ENCODE measurements around the gene HIRA.

Gene HIRA

GRCh38 chr22:19473578-19473977 lies 42.0 kb upstream of the HIRA start:
- Histone ChIP-seq H3K27ac (ENCODE audit: low read depth, low read length) (no peak overlapping the region), H3K4me1 (ENCODE audit: control insufficient read depth in 1 of 2, insufficient read depth in 2 of 2, low read length in 2 of 2) (peaks cover 9 to 11% of the 10 kb centered on the region in 2 donors), H3K36me3 (ENCODE audit: control insufficient read depth in 1 of 2, insufficient read depth in 2 of 2, low read length in 2 of 2) (peaks cover 48 to 70% of the 10 kb centered on the region in 2 donors), H3K9me3 (ENCODE audit: control insufficient read depth in 1 of 2, low read length in 2 of 2) (no peaks in the 10 kb centered on the region), H3K27me3 (ENCODE audit: control insufficient read depth in 1 of 2, insufficient read depth in 2 of 2, low read length in 2 of 2) (no peaks in the 10 kb centered on the region), H3K4me3 (ENCODE audit: low read depth in 1 of 2, low read length in 2 of 2) (no peak overlapping the region), H3K9ac (ENCODE audit: low read depth in 1 of 2, low read length in 2 of 2) (no peak overlapping the region)

GRCh38 chr22:19472233-19472632 lies 40.7 kb upstream of the HIRA start:
- Histone ChIP-seq H3K4me1 (ENCODE audit: control insufficient read depth in 1 of 2, insufficient read depth in 2 of 2, low read length in 2 of 2) (peaks cover 2 to 3% of the 10 kb centered on the region in 2 donors), H3K36me3 (ENCODE audit: control insufficient read depth in 1 of 2, insufficient read depth in 2 of 2, low read length in 2 of 2) (peaks cover 58 to 84% of the 10 kb centered on the region in 2 donors), H3K27me3 (ENCODE audit: control insufficient read depth in 1 of 2, insufficient read depth in 2 of 2, low read length in 2 of 2) (no peaks in the 10 kb centered on the region), H3K9me3 (ENCODE audit: control insufficient read depth in 1 of 2, low read length in 2 of 2) (no peaks in the 10 kb centered on the region), H3K27ac (ENCODE audit: low read depth, low read length) (no peak overlapping the region), H3K9ac (ENCODE audit: low read depth in 1 of 2, low read length in 2 of 2) (no peak overlapping the region), H3K4me3 (ENCODE audit: low read depth in 1 of 2, low read length in 2 of 2) (no peak overlapping the region)

- Histone ChIP-seq H3K4me3 (ENCODE audit: low read depth in 1 of 2, low read length in 2 of 2) (no peak overlapping the region), H3K27ac (ENCODE audit: low read depth, low read length) (no peak overlapping the region), H3K36me3 (ENCODE audit: control insufficient read depth in 1 of 2, insufficient read depth in 2 of 2, low read length in 2 of 2) (peaks cover 63 to 90% of the 10 kb centered on the region in 2 donors)
These were observed 40.0 kb upstream of the HIRA start for GRCh38 chr22:19471572-19471971.

GRCh38 chr22:19470010-19470409 lies 38.5 kb upstream of the HIRA start:
- peaks cover 64 to 95% of the 10 kb centered on the region in 2 donors for H3K36me3 ChIP-seq (ENCODE audit: control insufficient read depth in 1 of 2, insufficient read depth in 2 of 2, low read length in 2 of 2)

More at GRCh38 chr22:19471572-19471971, 40.0 kb upstream of the HIRA start:
- no peaks in the 10 kb centered on the region for H3K27me3 ChIP-seq (ENCODE audit: control insufficient read depth in 1 of 2, insufficient read depth in 2 of 2, low read length in 2 of 2)
- H3K4me1 ChIP-seq (ENCODE audit: control insufficient read depth in 1 of 2, insufficient read depth in 2 of 2, low read length in 2 of 2), result no peaks in the 10 kb centered on the region
- H3K9me3 ChIP-seq (ENCODE audit: control insufficient read depth in 1 of 2, low read length in 2 of 2), result no peaks in the 10 kb centered on the region
- no peak overlapping the region for H3K9ac ChIP-seq (ENCODE audit: low read depth in 1 of 2, low read length in 2 of 2)

DNA sequence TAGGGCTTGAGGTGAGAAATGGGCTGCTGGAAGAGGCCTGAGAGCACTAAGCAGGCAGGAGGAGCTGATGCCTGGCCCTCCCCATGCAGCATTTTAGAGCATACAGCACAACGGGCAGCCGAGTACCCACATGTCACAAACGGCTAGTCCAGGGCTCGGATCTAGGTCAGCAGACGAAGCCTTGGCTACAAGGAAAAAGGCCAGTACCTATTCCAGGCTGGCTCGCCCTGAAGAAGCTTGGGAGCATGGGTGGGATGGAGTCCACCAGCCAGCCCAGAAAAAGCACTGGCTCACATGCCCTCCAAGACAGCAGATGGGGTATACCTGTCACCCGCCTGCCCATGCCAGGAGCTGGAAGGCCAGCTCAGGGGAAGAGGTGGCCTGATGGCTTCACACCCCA lies 37.9 kb upstream of the HIRA start:
- no peaks in the 10 kb centered on the region for H3K27me3 ChIP-seq (ENCODE audit: control insufficient read depth in 1 of 2, insufficient read depth in 2 of 2, low read length in 2 of 2)
- H3K4me3 ChIP-seq (ENCODE audit: low read depth in 1 of 2, low read length in 2 of 2), result no peak overlapping the region
- H3K4me1 ChIP-seq (ENCODE audit: control insufficient read depth in 1 of 2, insufficient read depth in 2 of 2, low read length in 2 of 2), result no peaks in the 10 kb centered on the region
- H3K9me3 ChIP-seq (ENCODE audit: control insufficient read depth in 1 of 2, low read length in 2 of 2), result no peaks in the 10 kb centered on the region
- H3K9ac ChIP-seq (ENCODE audit: low read depth in 1 of 2, low read length in 2 of 2), result no peak overlapping the region
- H3K27ac ChIP-seq (ENCODE audit: low read depth, low read length), result no peak overlapping the region
- peaks cover 70 to 96% of the 10 kb centered on the region in 2 donors for H3K36me3 ChIP-seq (ENCODE audit: control insufficient read depth in 1 of 2, insufficient read depth in 2 of 2, low read length in 2 of 2)

More at GRCh38 chr22:19470010-19470409, 38.5 kb upstream of the HIRA start:
- H3K27me3 ChIP-seq (ENCODE audit: control insufficient read depth in 1 of 2, insufficient read depth in 2 of 2, low read length in 2 of 2), result no peaks in the 10 kb centered on the region
- no peak overlapping the region for H3K27ac ChIP-seq (ENCODE audit: low read depth, low read length)
- H3K9ac ChIP-seq (ENCODE audit: low read depth in 1 of 2, low read length in 2 of 2), result no peak overlapping the region
- H3K4me1 ChIP-seq (ENCODE audit: control insufficient read depth in 1 of 2, insufficient read depth in 2 of 2, low read length in 2 of 2), result no peaks in the 10 kb centered on the region
- H3K9me3 ChIP-seq (ENCODE audit: control insufficient read depth in 1 of 2, low read length in 2 of 2), result no peaks in the 10 kb centered on the region
- no peak overlapping the region for H3K4me3 ChIP-seq (ENCODE audit: low read depth in 1 of 2, low read length in 2 of 2)

DNA sequence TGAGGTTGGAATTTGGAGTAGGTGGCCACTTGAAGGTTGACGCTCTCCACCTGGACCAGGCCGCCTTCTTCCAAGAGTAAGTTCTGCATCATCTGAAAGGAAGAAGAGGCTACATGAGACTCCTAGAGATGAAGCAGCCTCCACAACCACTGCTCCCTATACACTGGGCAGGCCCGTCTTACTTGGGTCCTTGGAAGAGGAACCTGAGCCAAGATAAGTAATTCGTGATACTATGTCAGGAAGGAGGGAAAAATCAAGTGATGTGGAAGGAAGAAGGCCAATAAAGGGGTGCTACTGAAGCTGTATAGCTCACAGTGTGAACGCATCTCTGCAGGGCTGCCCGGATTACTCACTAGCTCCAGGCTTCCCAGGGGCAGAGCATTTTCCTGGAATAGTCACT lies 36.4 kb upstream of the HIRA start:
- Histone ChIP-seq H3K9me3 (ENCODE audit: control insufficient read depth in 1 of 2, low read length in 2 of 2) (no peaks in the 10 kb centered on the region), H3K9ac (ENCODE audit: low read depth in 1 of 2, low read length in 2 of 2) (no peak overlapping the region), H3K27me3 (ENCODE audit: control insufficient read depth in 1 of 2, insufficient read depth in 2 of 2, low read length in 2 of 2) (no peaks in the 10 kb centered on the region), H3K4me3 (ENCODE audit: low read depth in 1 of 2, low read length in 2 of 2) (no peak overlapping the region), H3K4me1 (ENCODE audit: control insufficient read depth in 1 of 2, insufficient read depth in 2 of 2, low read length in 2 of 2) (no peaks in the 10 kb centered on the region), H3K27ac (ENCODE audit: low read depth, low read length) (no peak overlapping the region), H3K36me3 (ENCODE audit: control insufficient read depth in 1 of 2, insufficient read depth in 2 of 2, low read length in 2 of 2) (peaks cover 60 to 94% of the 10 kb centered on the region in 2 donors)

DNA sequence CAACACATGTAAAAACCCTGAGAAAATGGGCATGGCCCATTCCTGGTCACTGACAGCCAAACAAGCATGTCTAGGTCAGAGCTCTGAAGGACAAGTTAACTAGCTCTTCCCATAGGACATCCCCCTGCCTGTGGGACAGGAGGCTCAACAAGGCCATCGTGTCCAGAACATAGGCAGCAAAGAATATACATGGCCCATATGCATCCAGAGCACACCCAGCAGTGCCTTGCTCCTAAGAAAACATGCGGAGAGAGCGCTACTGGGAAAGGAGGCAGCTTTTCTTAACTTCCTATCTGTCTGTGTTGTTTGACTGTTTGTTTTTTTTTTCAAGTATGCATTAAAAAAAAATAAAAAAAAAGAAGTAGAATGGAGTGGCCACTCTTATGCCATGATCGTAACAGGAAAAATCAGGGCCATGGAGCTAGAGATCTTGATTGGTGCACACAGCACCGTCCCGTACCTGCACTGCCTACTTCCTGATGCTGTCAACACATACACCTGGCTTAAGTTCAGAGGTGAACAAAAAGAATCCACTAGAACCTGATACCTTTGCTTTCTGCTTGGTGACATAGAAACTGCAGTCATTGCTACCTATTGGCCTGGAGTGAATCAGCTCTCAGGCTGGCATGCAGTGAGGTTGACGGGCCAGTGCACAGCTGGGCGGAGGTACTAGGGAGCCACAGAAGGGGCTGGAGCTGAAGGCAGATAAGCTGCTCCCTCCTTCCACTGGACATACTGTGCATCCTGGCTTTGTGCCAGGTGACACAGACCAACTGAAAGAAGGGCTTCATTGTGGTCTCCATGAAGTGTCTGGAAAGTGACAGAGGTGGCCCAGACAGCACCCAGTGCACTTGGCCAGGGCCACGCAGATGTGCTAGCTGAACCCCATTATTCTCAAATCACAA lies 35.6 kb upstream of the HIRA start:
- Histone ChIP-seq H3K4me1 (ENCODE audit: control insufficient read depth in 1 of 2, insufficient read depth in 2 of 2, low read length in 2 of 2) (no peaks in the 10 kb centered on the region), H3K9ac (ENCODE audit: low read depth in 1 of 2, low read length in 2 of 2) (no peak overlapping the region), H3K27ac (ENCODE audit: low read depth, low read length) (no peak overlapping the region), H3K36me3 (ENCODE audit: control insufficient read depth in 1 of 2, insufficient read depth in 2 of 2, low read length in 2 of 2) (peaks cover 53 to 91% of the 10 kb centered on the region in 2 donors), H3K27me3 (ENCODE audit: control insufficient read depth in 1 of 2, insufficient read depth in 2 of 2, low read length in 2 of 2) (no peaks in the 10 kb centered on the region), H3K9me3 (ENCODE audit: control insufficient read depth in 1 of 2, low read length in 2 of 2) (no peaks in the 10 kb centered on the region), H3K4me3 (ENCODE audit: low read depth in 1 of 2, low read length in 2 of 2) (no peak overlapping the region)

- Histone ChIP-seq H3K27ac (ENCODE audit: low read depth, low read length) (no peak overlapping the region), H3K4me3 (ENCODE audit: low read depth in 1 of 2, low read length in 2 of 2) (no peak overlapping the region), H3K9ac (ENCODE audit: low read depth in 1 of 2, low read length in 2 of 2) (no peak overlapping the region), H3K9me3 (ENCODE audit: control insufficient read depth in 1 of 2, low read length in 2 of 2) (no peaks in the 10 kb centered on the region), H3K27me3 (ENCODE audit: control insufficient read depth in 1 of 2, insufficient read depth in 2 of 2, low read length in 2 of 2) (no peaks in the 10 kb centered on the region), H3K36me3 (ENCODE audit: control insufficient read depth in 1 of 2, insufficient read depth in 2 of 2, low read length in 2 of 2) (peaks cover 44 to 85% of the 10 kb centered on the region in 2 donors), H3K4me1 (ENCODE audit: control insufficient read depth in 1 of 2, insufficient read depth in 2 of 2, low read length in 2 of 2) (no peaks in the 10 kb centered on the region)
These were observed 34.7 kb upstream of the HIRA start for GRCh38 chr22:19466126-19466716.

GRCh38 chr22:19464975-19465374 lies 33.4 kb upstream of the HIRA start:
- Histone ChIP-seq H3K27ac (ENCODE audit: low read depth, low read length) (no peak overlapping the region), H3K4me3 (ENCODE audit: low read depth in 1 of 2, low read length in 2 of 2) (no peak overlapping the region), H3K27me3 (ENCODE audit: control insufficient read depth in 1 of 2, insufficient read depth in 2 of 2, low read length in 2 of 2) (no peaks in the 10 kb centered on the region), H3K36me3 (ENCODE audit: control insufficient read depth in 1 of 2, insufficient read depth in 2 of 2, low read length in 2 of 2) (peaks cover 36 to 85% of the 10 kb centered on the region in 2 donors), H3K9ac (ENCODE audit: low read depth in 1 of 2, low read length in 2 of 2) (no peak overlapping the region), H3K9me3 (ENCODE audit: control insufficient read depth in 1 of 2, low read length in 2 of 2) (no peaks in the 10 kb centered on the region), H3K4me1 (ENCODE audit: control insufficient read depth in 1 of 2, insufficient read depth in 2 of 2, low read length in 2 of 2) (no peaks in the 10 kb centered on the region)

- H3K36me3 ChIP-seq (ENCODE audit: control insufficient read depth in 1 of 2, insufficient read depth in 2 of 2, low read length in 2 of 2), result peaks cover 31 to 81% of the 10 kb centered on the region in 2 donors
These were observed 33.0 kb upstream of the HIRA start for GRCh38 chr22:19464546-19464945.

More at GRCh38 chr22:19464546-19464945, 33.0 kb upstream of the HIRA start:
- no peak overlapping the region for H3K9ac ChIP-seq (ENCODE audit: low read depth in 1 of 2, low read length in 2 of 2)
- no peaks in the 10 kb centered on the region for H3K9me3 ChIP-seq (ENCODE audit: control insufficient read depth in 1 of 2, low read length in 2 of 2)
- no peak overlapping the region for H3K27ac ChIP-seq (ENCODE audit: low read depth, low read length)
- no peaks in the 10 kb centered on the region for H3K27me3 ChIP-seq (ENCODE audit: control insufficient read depth in 1 of 2, insufficient read depth in 2 of 2, low read length in 2 of 2)
- H3K4me3 ChIP-seq (ENCODE audit: low read depth in 1 of 2, low read length in 2 of 2), result no peak overlapping the region
- no peaks in the 10 kb centered on the region for H3K4me1 ChIP-seq (ENCODE audit: control insufficient read depth in 1 of 2, insufficient read depth in 2 of 2, low read length in 2 of 2)
